Measurements from ENCODE around the gene MDM4.

The MDM4 gene

GRCh38 chr1:204574016-204574864 is 58.0 kb downstream of the MDM4 start:
- TF ChIP-seq REST (IDR thresholded peaks at IDR 0.05; ENCODE audit: insufficient read depth in 1 of 2, low read depth in 2 of 2, low read length in 2 of 2) = no peak
- no peak for TF ChIP-seq POLR2AphosphoS5 (IDR thresholded peaks at IDR 0.05; ENCODE audit: low read depth, low read length)
- no peak for TF ChIP-seq SIN3A (IDR thresholded peaks at IDR 0.05; ENCODE audit: borderline replicate concordance, insufficient read depth, low read length)
- TF ChIP-seq FOXP2 (optimal IDR thresholded peaks at IDR 0.05; ENCODE audit: borderline replicate concordance, extremely low read depth, extremely low read length, insufficient read depth) = no peak
- TF ChIP-seq TAF1 (IDR thresholded peaks at IDR 0.05; ENCODE audit: borderline replicate concordance, insufficient read depth, low read length) = no peak

GRCh38 chr1:204574865-204575163 is 58.6 kb downstream of the MDM4 start:
- TF ChIP-seq SIN3A (IDR thresholded peaks at IDR 0.05; ENCODE audit: borderline replicate concordance, insufficient read depth, low read length) (no peak), POLR2AphosphoS5 (IDR thresholded peaks at IDR 0.05; ENCODE audit: low read depth, low read length) (no peak), REST (IDR thresholded peaks at IDR 0.05; ENCODE audit: insufficient read depth in 1 of 2, low read depth in 2 of 2, low read length in 2 of 2) (no peak), FOXP2 (optimal IDR thresholded peaks at IDR 0.05; ENCODE audit: borderline replicate concordance, extremely low read depth, extremely low read length, insufficient read depth) (no peak), TAF1 (IDR thresholded peaks at IDR 0.05; ENCODE audit: borderline replicate concordance, insufficient read depth, low read length) (no peak)

GRCh38 chr1:204575221-204576190 is 59.3 kb downstream of the MDM4 start:
- TF ChIP-seq FOXP2 (optimal IDR thresholded peaks at IDR 0.05; ENCODE audit: borderline replicate concordance, extremely low read depth, extremely low read length, insufficient read depth) (no peak), REST (IDR thresholded peaks at IDR 0.05; ENCODE audit: insufficient read depth in 1 of 2, low read depth in 2 of 2, low read length in 2 of 2) (no peak), SIN3A (IDR thresholded peaks at IDR 0.05; ENCODE audit: borderline replicate concordance, insufficient read depth, low read length) (no peak), POLR2AphosphoS5 (IDR thresholded peaks at IDR 0.05; ENCODE audit: low read depth, low read length) (no peak), TAF1 (IDR thresholded peaks at IDR 0.05; ENCODE audit: borderline replicate concordance, insufficient read depth, low read length) (no peak)

- TF ChIP-seq SIN3A (IDR thresholded peaks at IDR 0.05; ENCODE audit: borderline replicate concordance, insufficient read depth, low read length) (no peak), TAF1 (IDR thresholded peaks at IDR 0.05; ENCODE audit: borderline replicate concordance, insufficient read depth, low read length) (no peak), REST (IDR thresholded peaks at IDR 0.05; ENCODE audit: insufficient read depth in 1 of 2, low read depth in 2 of 2, low read length in 2 of 2) (no peak), FOXP2 (optimal IDR thresholded peaks at IDR 0.05; ENCODE audit: borderline replicate concordance, extremely low read depth, extremely low read length, insufficient read depth) (no peak), POLR2AphosphoS5 (IDR thresholded peaks at IDR 0.05; ENCODE audit: low read depth, low read length) (no peak)
Observed at GRCh38 chr1:204576422-204576821, 60.2 kb downstream of the MDM4 start.
